Memory B cell (primary cell): ENCODE results near the gene STRN4.
A peak's percentile ranks its signal among the peaks of the same experiment; 100 is the strongest.

ENCODE experiments used
- ATAC-seq: fragments of 150-1000 bp; cut with Tn5 transposase; 2 replicates; pipeline ENCODE4 v1.10.0; 2021; ENCODE audit warnings: low read depth, mild to moderate bottlenecking, moderate library complexity
- DNase-seq, 2 donors: peaks; one replicate each; pipeline ENCODE4 v3.0.0; 2022; ENCODE audit warnings: low spot score in 2 of 2
- H3K27ac Mint-ChIP-seq: one replicate; pipeline ENCODE4 v1.8.0; 2022; ENCODE audit warnings: mild to moderate bottlenecking, moderate library complexity, mixed read lengths
- H3K27me3 Mint-ChIP-seq: one replicate; pipeline ENCODE4 v1.8.0; 2022; ENCODE audit warnings: mixed read lengths
- H3K36me3 Mint-ChIP-seq: one replicate; pipeline ENCODE4 v1.8.0; 2022; ENCODE audit warnings: mild to moderate bottlenecking, mixed read lengths
- H3K4me1 Mint-ChIP-seq: one replicate; pipeline ENCODE4 v1.8.0; 2022; ENCODE audit warnings: mixed read lengths
- H3K4me3 Mint-ChIP-seq: one replicate; pipeline ENCODE4 v1.8.0; 2022; ENCODE audit warnings: mild to moderate bottlenecking, moderate library complexity, mixed read lengths
- H3K9me3 Mint-ChIP-seq: one replicate; pipeline ENCODE4 v1.8.0; 2022; ENCODE audit warnings: mixed read lengths

The STRN4 gene

DNA sequence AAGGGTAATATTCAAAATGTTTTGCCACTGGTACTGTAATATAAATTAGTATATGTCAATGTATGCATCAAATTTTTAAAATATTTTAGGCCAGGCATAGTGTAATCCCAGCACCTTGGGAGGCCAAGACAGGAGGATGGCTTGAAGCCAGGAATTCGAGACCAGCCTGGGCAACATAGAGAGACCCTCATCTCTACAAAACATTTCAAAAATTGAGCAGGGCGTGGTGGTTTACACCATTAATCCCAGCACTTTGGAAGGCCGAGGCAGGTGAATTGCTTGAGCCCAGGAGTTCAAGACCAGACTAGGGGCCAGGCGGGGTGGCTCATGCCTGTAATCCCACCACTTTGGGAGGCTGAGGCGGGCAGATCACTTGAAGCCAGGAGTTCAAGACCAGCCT lies 14.1 kb upstream of the STRN4 start:
- Mint-ChIP-seq H3K4me1 (peaks cover 5% of the 10 kb centered on the region), H3K27me3 (no peaks in the 10 kb centered on the region), H3K4me3 (no peak overlapping the region), H3K9me3 (no peaks in the 10 kb centered on the region), H3K27ac (no peak overlapping the region), H3K36me3 (no peaks in the 10 kb centered on the region)
- ATAC-seq (no peak), DNase-seq (no peak)

DNA sequence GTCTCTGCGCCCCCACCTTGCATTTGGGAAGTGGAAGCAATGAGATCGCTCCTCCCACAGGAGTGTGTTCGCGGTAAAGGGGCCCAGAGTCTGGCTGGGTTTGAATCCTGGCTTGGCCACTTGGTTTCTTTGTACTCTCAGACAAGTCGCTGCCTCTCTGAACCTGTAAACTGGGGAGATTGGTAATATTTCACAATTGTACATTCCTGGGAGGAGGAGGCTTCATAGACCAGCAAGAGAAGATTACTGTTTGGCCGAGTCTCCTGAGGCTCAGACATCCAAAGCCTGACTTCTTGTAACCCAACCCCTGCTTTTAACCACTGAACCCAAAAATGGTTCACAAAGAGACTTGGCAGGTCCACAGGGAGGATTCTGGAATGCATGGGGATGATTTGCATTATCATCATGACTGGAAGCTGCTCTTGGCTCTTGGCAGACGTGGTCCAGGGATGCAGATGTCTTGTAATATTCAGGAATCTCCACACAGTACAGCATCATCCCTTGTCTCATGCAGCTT lies 13.6 kb upstream of the STRN4 start:
- Mint-ChIP-seq H3K36me3 (no peaks in the 10 kb centered on the region), H3K27me3 (no peaks in the 10 kb centered on the region), H3K4me1 (peaks cover 5% of the 10 kb centered on the region), H3K27ac (no peak overlapping the region), H3K4me3 (no peak overlapping the region), H3K9me3 (no peaks in the 10 kb centered on the region)
- ATAC-seq, result no peak
- no peak for DNase-seq

GRCh38 chr19:46759206-46759605 lies 13.0 kb upstream of the STRN4 start:
- no peak overlapping the region for H3K4me3 Mint-ChIP-seq
- DNase-seq (no peak), ATAC-seq (no peak)
- peaks cover 5% of the 10 kb centered on the region for H3K4me1 Mint-ChIP-seq
- H3K27me3 Mint-ChIP-seq, result no peaks in the 10 kb centered on the region
- H3K27ac Mint-ChIP-seq, result no peak overlapping the region
- H3K36me3 Mint-ChIP-seq, result no peaks in the 10 kb centered on the region
- no peaks in the 10 kb centered on the region for H3K9me3 Mint-ChIP-seq

DNA sequence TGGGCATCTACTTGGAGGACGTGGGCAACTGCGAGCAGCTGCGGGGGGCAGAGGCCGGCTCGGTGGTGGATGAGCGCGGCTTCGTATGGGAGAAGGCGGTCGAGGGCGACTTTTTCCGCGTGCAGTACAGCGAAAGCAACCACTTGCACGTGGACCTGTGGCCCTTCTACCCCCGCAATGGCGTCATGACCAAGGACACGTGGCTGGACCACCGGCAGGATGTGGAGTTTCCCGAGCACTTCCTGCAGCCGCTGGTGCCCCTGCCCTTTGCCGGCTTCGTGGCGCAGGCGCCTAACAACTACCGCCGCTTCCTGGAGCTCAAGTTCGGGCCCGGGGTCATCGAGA lies 10.3 kb upstream of the STRN4 start:
- Mint-ChIP-seq H3K9me3 (no peaks in the 10 kb centered on the region), H3K27ac (no peak overlapping the region), H3K4me1 (peaks cover 12% of the 10 kb centered on the region), H3K27me3 (no peaks in the 10 kb centered on the region), H3K36me3 (peaks cover 5% of the 10 kb centered on the region), H3K4me3 (no peak overlapping the region)
- ATAC-seq, result no peak
- no peak for DNase-seq

GRCh38 chr19:46755853-46756543 lies 9.7 kb upstream of the STRN4 start:
- Mint-ChIP-seq H3K4me1 (peaks cover 12% of the 10 kb centered on the region), H3K9me3 (no peaks in the 10 kb centered on the region), H3K27me3 (no peaks in the 10 kb centered on the region), H3K4me3 (no peak overlapping the region), H3K27ac (no peak overlapping the region), H3K36me3 (peaks cover 5% of the 10 kb centered on the region)
- DNase-seq (no peak), ATAC-seq (no peak)

- peaks cover 5% of the 10 kb centered on the region for H3K36me3 Mint-ChIP-seq
- H3K27me3 Mint-ChIP-seq, result no peaks in the 10 kb centered on the region
- no peak overlapping the region for H3K27ac Mint-ChIP-seq
- no peak overlapping the region for H3K4me3 Mint-ChIP-seq
- peaks cover 16% of the 10 kb centered on the region for H3K4me1 Mint-ChIP-seq
- ATAC-seq, result no peak
- DNase-seq, result no peak
- H3K9me3 Mint-ChIP-seq, result no peaks in the 10 kb centered on the region
Measured at GRCh38 chr19:46755077-46755852, 9.0 kb upstream of the STRN4 start.

DNA sequence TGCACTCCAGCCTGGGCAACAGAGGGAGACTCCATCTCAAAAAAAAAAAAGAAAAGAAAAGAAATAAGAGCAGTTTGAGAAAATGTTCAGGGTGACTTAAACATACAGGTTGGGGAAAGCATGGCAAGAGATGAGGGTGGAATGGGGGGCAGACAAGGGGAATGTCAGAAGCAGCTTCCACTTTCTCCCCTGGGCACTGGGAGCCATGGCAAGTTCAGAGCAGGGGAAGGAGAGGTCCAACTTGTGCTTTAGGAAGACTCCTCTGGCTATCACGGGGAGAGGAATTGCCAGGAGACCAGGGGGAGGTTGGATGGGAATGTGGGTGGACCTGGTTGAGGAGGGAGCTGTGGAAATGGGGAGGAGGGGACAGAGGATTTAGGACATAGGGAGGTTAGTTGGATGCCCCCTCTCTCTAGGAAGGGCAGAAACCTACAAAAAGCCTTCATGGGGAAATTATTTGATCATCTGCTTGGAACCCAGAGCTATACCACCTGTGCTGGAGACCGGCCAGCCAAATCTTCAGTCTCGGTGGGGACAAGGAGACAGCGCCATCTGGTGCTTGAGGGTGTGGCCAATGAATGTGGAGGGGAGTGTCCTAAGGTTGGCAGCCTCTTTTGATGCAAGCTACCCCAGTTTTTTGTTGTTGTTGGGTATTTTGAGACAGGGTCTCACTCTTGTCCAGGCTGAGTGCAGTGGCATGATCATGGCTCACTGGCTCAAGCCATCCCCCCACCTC lies 7.3 kb upstream of the STRN4 start:
- Mint-ChIP-seq H3K27ac (no peak overlapping the region), H3K4me3 (no peak overlapping the region), H3K9me3 (no peaks in the 10 kb centered on the region), H3K27me3 (no peaks in the 10 kb centered on the region), H3K4me1 (peaks cover 20% of the 10 kb centered on the region), H3K36me3 (peaks cover 5% of the 10 kb centered on the region)
- peak; percentile 63 to 70 for DNase-seq
- ATAC-seq, result peak; percentile 85

- no peaks in the 10 kb centered on the region for H3K27me3 Mint-ChIP-seq
- peaks cover 34% of the 10 kb centered on the region for H3K4me1 Mint-ChIP-seq
- ATAC-seq, result no peak
- H3K36me3 Mint-ChIP-seq, result peaks cover 4% of the 10 kb centered on the region
- H3K9me3 Mint-ChIP-seq, result no peaks in the 10 kb centered on the region
- H3K4me3 Mint-ChIP-seq, result peak overlapping the region; percentile 2
- H3K27ac Mint-ChIP-seq, result peak overlapping the region; percentile 96
- DNase-seq, result peak; percentile 72 to 80
Measured at GRCh38 chr19:46748325-46749109, 2.3 kb upstream of the STRN4 start.

DNA sequence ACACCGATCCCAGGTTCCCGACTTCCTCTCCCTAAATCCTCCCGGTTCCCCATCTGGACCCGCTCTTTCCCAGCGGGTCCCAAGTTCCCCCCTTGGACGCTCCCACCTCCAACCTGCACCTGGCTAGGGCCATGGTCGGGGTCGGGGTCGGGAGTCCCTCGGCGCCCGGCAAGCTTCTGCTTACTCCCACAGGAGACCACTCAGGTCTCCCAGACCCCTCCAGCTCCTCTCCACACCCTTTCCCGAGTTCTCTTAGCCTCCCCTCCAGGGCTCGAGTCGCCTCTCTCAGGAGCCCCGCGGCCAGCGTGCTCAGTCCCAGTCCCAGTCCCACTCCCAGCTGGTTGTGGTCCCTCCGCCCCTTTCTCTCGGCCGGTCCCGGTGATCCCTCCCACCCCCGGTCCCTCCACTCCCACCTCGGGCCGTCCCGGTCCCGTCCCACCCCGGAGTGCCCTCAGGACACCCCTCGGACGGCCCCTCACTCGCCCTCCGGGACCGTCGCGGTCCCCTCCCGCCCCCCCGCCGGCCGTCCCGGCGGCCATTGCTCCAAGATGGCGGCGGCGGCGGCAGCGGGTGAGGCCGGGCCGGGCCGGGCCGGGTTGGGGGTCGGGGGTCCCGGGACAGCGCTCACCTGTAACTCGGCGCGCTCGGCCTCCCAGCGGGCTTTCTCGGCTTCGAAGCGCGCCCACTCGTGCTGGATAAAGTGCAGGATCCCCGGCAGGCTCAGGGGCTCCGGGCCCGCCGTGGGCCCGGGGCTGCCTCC lies 549 bp downstream of the STRN4 start, which contains the start of gene FKRP:
Gene FKRP (plus strand): TSS at position 537 of the 760 bp plus-strand sequence. CDS start 9,394 bp downstream, outside the sequence.
- H3K27me3 Mint-ChIP-seq, result no peaks in the 10 kb centered on the region
- peaks cover 3% of the 10 kb centered on the region for H3K36me3 Mint-ChIP-seq
- peak; percentile 46 for ATAC-seq
- H3K27ac Mint-ChIP-seq, result peak within 1 kb of the TSS; percentile 96
- H3K9me3 Mint-ChIP-seq, result no peaks in the 10 kb centered on the region
- peak within 1 kb of the TSS; percentile 95 for H3K4me3 Mint-ChIP-seq
- DNase-seq, result no peak
- H3K4me1 Mint-ChIP-seq, result peaks cover 49% of the 10 kb centered on the region

DNA sequence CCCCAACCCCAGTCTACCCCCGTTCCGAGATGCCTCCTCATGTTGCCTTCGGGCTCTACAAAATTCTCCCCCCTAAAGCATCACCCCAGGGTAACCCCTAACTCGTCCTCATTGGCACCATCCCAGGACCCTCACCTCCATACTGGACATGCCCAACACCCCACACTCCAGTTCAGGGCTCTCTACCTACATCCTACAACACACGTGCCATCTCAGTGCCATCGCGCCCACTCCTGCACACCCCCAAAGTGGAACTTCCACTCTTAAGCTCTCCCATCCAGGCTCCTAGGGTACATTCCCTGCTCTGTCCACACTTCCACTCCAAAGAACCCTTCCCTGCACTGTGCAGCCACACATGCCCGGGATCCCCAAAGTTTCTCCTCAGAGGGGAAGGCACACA lies 1.2 kb downstream of the STRN4 start:
- Mint-ChIP-seq H3K4me3 (peak overlapping the region; percentile 95), H3K27me3 (no peaks in the 10 kb centered on the region), H3K4me1 (peaks cover 47% of the 10 kb centered on the region), H3K36me3 (peaks cover 3% of the 10 kb centered on the region), H3K9me3 (no peaks in the 10 kb centered on the region), H3K27ac (peak overlapping the region; percentile 87)
- ATAC-seq, result no peak
- no peak for DNase-seq

DNA sequence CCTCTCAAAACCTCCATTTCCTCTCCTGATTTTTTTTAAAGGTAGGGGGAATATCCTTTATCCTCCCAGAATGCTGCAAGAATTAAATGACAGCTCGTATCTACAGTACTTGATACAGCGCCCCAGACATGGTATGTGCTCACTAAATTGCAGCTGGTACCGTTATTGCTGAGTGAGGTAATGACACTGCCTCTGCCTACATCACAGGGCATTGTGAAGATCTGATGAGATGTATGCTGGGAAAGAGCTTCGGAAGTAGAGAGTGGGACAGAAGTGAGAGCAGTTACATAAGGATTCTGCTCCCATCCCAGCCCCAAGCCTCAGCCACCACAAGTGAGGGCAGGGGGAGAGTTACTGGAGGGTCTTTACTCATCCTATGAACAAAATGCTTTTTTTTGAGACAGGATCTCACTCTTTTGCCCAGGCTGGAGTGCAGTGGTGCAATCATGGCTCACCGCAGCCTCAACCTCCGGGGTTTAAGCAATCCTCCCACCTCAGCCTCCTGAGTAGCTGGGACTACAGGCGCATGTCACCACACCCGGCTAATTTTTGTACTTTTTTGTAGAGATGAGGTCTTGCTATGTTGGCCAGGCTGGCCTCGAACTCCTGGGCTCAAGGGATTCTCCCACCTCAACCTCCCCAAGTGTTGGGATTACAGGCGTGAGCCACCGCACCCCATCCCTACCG lies 2.1 kb downstream of the STRN4 start:
- no peaks in the 10 kb centered on the region for H3K9me3 Mint-ChIP-seq
- H3K4me1 Mint-ChIP-seq, result peaks cover 48% of the 10 kb centered on the region
- ATAC-seq (no peak), DNase-seq (no peak)
- peak overlapping the region; percentile 95 for H3K4me3 Mint-ChIP-seq
- H3K27me3 Mint-ChIP-seq, result no peaks in the 10 kb centered on the region
- peak overlapping the region; percentile 35 for H3K27ac Mint-ChIP-seq
- peaks cover 6% of the 10 kb centered on the region for H3K36me3 Mint-ChIP-seq

GRCh38 chr19:46742926-46743480 lies 3.2 kb downstream of the STRN4 start:
- no peaks in the 10 kb centered on the region for H3K27me3 Mint-ChIP-seq
- H3K27ac Mint-ChIP-seq, result no peak overlapping the region
- no peak for DNase-seq
- H3K4me3 Mint-ChIP-seq, result no peak overlapping the region
- H3K36me3 Mint-ChIP-seq, result peaks cover 6% of the 10 kb centered on the region
- ATAC-seq, result no peak
- H3K4me1 Mint-ChIP-seq, result peaks cover 48% of the 10 kb centered on the region
- H3K9me3 Mint-ChIP-seq, result no peaks in the 10 kb centered on the region
